ENCODE measurements around the gene CMKLR1. TPM values are rescaled to one million over a fixed set of nuclear protein-coding genes. Genes with fewer than 3 reads are reported as not detected.

Gene CMKLR1
- total RNA-seq, 1 experiment from 2014 or later, result 0.66 TPM

- Histone ChIP-seq H3K27ac (ENCODE audit: insufficient read length, low read depth, low read length) (no peak overlapping the region), H2BK120ac (ENCODE audit: low read depth, low read length, poor library complexity, severe bottlenecking) (no peak overlapping the region), H3K9me3 (ENCODE audit: control insufficient read depth, low read depth, low read length) (no peaks in the 10 kb centered on the region), H3K18ac (ENCODE audit: insufficient read length, low read depth, low read length) (no peak overlapping the region), H4K8ac (replicated peaks; ENCODE audit: insufficient read length, low read depth, low read length) (no peak overlapping the region), H3K4me2 (ENCODE audit: insufficient read depth, insufficient read length, low read length) (no peak overlapping the region), H3K23me2 (ENCODE audit: insufficient read length, low read depth, low read length, poor library complexity, severe bottlenecking) (no peaks in the 10 kb centered on the region), H2BK5ac (ENCODE audit: insufficient read length, low read length) (no peak overlapping the region), H4K20me1 (ENCODE audit: control insufficient read depth, insufficient read depth, insufficient read length) (no peaks in the 10 kb centered on the region), H3K27me3 (ENCODE audit: insufficient read depth, low read length) (no peaks in the 10 kb centered on the region), H3K79me1 (ENCODE audit: insufficient read depth, low read depth, low read length, poor library complexity, severe bottlenecking) (no peaks in the 10 kb centered on the region), H2AFZ (ENCODE audit: low read length) (no peak overlapping the region), H3T11ph (ENCODE audit: low read length) (no peak overlapping the region), H3K23ac (ENCODE audit: insufficient read length, low read depth, low read length) (no peak overlapping the region), H3K79me2 (ENCODE audit: insufficient read depth, low read length) (no peaks in the 10 kb centered on the region), H2AK5ac (ENCODE audit: insufficient read length, low read length) (no peak overlapping the region), H3K14ac (ENCODE audit: insufficient read depth, low read length) (no peak overlapping the region), H2BK20ac (ENCODE audit: low read depth, low read length, poor library complexity, severe bottlenecking) (no peak overlapping the region), H4K91ac (ENCODE audit: insufficient read length, low read depth, low read length) (no peak overlapping the region), H3K56ac (ENCODE audit: insufficient read length, low read depth, low read length) (no peak overlapping the region), H3K4me1 (ENCODE audit: insufficient read depth, low read length) (peaks cover 7% of the 10 kb centered on the region; the same call in 1 of the 2 replicates), H3K9ac (ENCODE audit: extremely low read depth, insufficient read length, low read length) (no peak overlapping the region), H3K4ac (ENCODE audit: low read depth, low read length) (no peak overlapping the region), H2BK12ac (ENCODE audit: insufficient read length, low read depth, low read length) (no peak overlapping the region), H2BK15ac (ENCODE audit: low read depth, low read length) (no peak overlapping the region), H4K5ac (ENCODE audit: insufficient read length, low read depth, low read length) (no peak overlapping the region)
- no peak for DNase-seq
- no peak overlapping the region for H3K4me3 Mint-ChIP-seq
- no CpG with 5 or more reads among the region's 1 CpG for WGBS (ENCODE audit: extremely low coverage, insufficient read length, low lambda C conversion rate)
- H3K27me3 Mint-ChIP-seq (ENCODE audit: low read depth), result peaks cover 10% of the 10 kb centered on the region
- no peaks in the 10 kb centered on the region for H3K36me3 Mint-ChIP-seq (ENCODE audit: insufficient read depth in 1 of 3, low read depth in 3 of 3)
- H3K4me1 Mint-ChIP-seq, result peaks cover 26 to 27% of the 10 kb centered on the region in 2 experiments
- no peak for TF ChIP-seq CTCF (conservative IDR thresholded peaks at IDR 0.05)
- H3K27ac Mint-ChIP-seq, result no peak overlapping the region
- H3K9me3 Mint-ChIP-seq, result no peaks in the 10 kb centered on the region; a peak in 1 of 5 replicates
Observed at GRCh38 chr12:108323581-108323980, 15.5 kb downstream of the CMKLR1 start.

Measured in H9 (cell line).